Caco-2 (cell line): ENCODE measurements around the gene WDR20. TPM values are rescaled to one million over a fixed set of nuclear protein-coding genes. Genes with fewer than 3 reads are reported as not detected.

ENCODE experiments used
- BruUV-seq: library from RNA; stranded (reverse); fragments of 400-500 nt; replicated peaks from 2 replicates; lab custom pipeline; 2021; lab: Mats Ljungman, UMichigan
- CTCF ChIA-PET: fragments of 300-600 bp; sonication (Branson Sonifier 250); formaldehyde crosslinking; loops from one replicate; lab custom pipeline; 2022; ENCODE audit warnings: antibody characterized with exemption; lab: Charles Lee
- POLR2A ChIA-PET: fragments of 300-600 bp; sonication (Branson Sonifier 250); formaldehyde crosslinking; loops from one replicate; lab custom pipeline; 2022; ENCODE audit warnings: antibody characterized with exemption; lab: Charles Lee
- DNase-seq, 2 experiments: peaks; one replicate each; pipeline versions ENCODE4 v3.0.0 to v3.0.0-alpha.2; 2020 to 2022
- H3K27me3 ChIP-seq: replicated peaks from 2 replicates; pipeline ENCODE4 v1.6.0; 2011; ENCODE audit warnings: low read length; ENCODE audit not compliant: control insufficient read depth, insufficient read depth
- H3K36me3 ChIP-seq: 2 replicates; pipeline ENCODE4 v1.5.1; 2011; ENCODE audit warnings: low read length; ENCODE audit not compliant: control insufficient read depth, insufficient read depth
- H3K4me1 ChIP-seq: fragments of 250-450 bp; sonication (Bioruptor Pico); 2 replicates; pipeline ENCODE4 v1.5.1; 2020; ENCODE audit warnings: mild to moderate bottlenecking
- H3K4me3 ChIP-seq: 2 replicates; pipeline ENCODE4 v1.5.1; 2011; ENCODE audit warnings: low read depth, mild to moderate bottlenecking, control low read depth, low read length
- H3K9me3 ChIP-seq: fragments of 250-450 bp; sonication (Bioruptor Pico); 2 replicates; pipeline ENCODE4 v1.5.1; 2020; ENCODE audit warnings: mild to moderate bottlenecking, moderate library complexity
- H3K27ac Mint-ChIP-seq: one replicate; pipeline ENCODE4 v1.8.0; 2022; ENCODE audit warnings: mixed read lengths; ENCODE audit not compliant: unreplicated experiment
- H3K27me3 Mint-ChIP-seq: one replicate; pipeline ENCODE4 v1.8.0; 2022; ENCODE audit warnings: mixed read lengths; ENCODE audit not compliant: insufficient read depth, unreplicated experiment
- H3K36me3 Mint-ChIP-seq: one replicate; pipeline ENCODE4 v1.8.0; 2022; ENCODE audit warnings: mild to moderate bottlenecking, mixed read lengths; ENCODE audit not compliant: insufficient read depth, unreplicated experiment
- H3K4me1 Mint-ChIP-seq: one replicate; pipeline ENCODE4 v1.8.0; 2022; ENCODE audit warnings: low read depth, mixed read lengths; ENCODE audit not compliant: unreplicated experiment
- H3K4me3 Mint-ChIP-seq: one replicate; pipeline ENCODE4 v1.8.0; 2022; ENCODE audit warnings: mild to moderate bottlenecking, moderate library complexity, mixed read lengths; ENCODE audit not compliant: unreplicated experiment
- H3K9me3 Mint-ChIP-seq: one replicate; pipeline ENCODE4 v1.8.0; 2022; ENCODE audit warnings: mixed read lengths; ENCODE audit not compliant: unreplicated experiment
- intact Hi-C: fragments of 100-400 bp; cut with micrococcal nuclease; formaldehyde crosslinking; loops from one replicate; pipeline ENCODE4 v1.10.0; 2022; ENCODE audit not compliant: unreplicated experiment
- total RNA-seq: library from RNA; stranded (reverse); gene quantifications from 2 replicates; pipeline ENCODE4 v1.2.3, GENCODE V29; 2022
- TF ChIP-seq, protein P1 (sequence below), 2 experiments: fragments of 200-600 bp in 1 of 2; IDR thresholded peaks; 1 replicate in 1 of 2; 2 replicates in 1 of 2; pipeline versions ENCODE4 v1.5.1 to v1.8.0; 2011 to 2022; ENCODE audit warnings: antibody characterized with exemption in 1 of 2, control low read depth in 1 of 2, inconsistent platforms in 1 of 2, low read depth in 1 of 2, low read length in 1 of 2, mild to moderate bottlenecking in 1 of 2, moderate library complexity in 1 of 2; ENCODE audit not compliant: insufficient read depth in 1 of 2, severe bottlenecking in 1 of 2, unreplicated experiment in 1 of 2

WDR20 gene
- total RNA-seq, 1 experiment from 2014 or later = 32.5 TPM

DNA sequence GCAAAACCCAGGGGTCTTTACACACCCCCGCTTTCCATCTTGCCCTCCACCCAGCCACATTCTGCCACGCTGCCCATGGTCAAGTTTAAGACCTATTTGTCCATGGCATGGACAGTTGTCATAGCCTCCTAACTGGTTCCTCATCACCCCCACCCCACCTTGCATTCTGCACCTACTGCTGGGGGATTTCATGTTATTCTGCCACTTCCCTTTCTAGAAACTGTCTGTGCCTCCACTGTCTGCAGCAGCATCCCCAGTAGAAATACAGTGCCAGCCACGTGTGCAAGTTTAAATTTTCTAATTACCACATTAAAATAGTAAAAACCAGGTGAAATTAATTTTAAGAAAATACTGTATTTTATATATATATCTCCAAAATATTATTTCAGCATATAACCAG is 63.2 kb downstream of the WDR20 start:
- H3K4me3 ChIP-seq = no peak overlapping the region
- CTCF ChIA-PET = no interaction called here
- no peaks in the 10 kb centered on the region for H3K4me1 Mint-ChIP-seq
- intact Hi-C loops = no loop called here
- no peak overlapping the region for H3K27ac Mint-ChIP-seq
- no peaks in the 10 kb centered on the region for H3K27me3 Mint-ChIP-seq
- TF ChIP-seq, protein P1, sequence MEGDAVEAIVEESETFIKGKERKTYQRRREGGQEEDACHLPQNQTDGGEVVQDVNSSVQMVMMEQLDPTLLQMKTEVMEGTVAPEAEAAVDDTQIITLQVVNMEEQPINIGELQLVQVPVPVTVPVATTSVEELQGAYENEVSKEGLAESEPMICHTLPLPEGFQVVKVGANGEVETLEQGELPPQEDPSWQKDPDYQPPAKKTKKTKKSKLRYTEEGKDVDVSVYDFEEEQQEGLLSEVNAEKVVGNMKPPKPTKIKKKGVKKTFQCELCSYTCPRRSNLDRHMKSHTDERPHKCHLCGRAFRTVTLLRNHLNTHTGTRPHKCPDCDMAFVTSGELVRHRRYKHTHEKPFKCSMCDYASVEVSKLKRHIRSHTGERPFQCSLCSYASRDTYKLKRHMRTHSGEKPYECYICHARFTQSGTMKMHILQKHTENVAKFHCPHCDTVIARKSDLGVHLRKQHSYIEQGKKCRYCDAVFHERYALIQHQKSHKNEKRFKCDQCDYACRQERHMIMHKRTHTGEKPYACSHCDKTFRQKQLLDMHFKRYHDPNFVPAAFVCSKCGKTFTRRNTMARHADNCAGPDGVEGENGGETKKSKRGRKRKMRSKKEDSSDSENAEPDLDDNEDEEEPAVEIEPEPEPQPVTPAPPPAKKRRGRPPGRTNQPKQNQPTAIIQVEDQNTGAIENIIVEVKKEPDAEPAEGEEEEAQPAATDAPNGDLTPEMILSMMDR (IDR thresholded peaks at IDR 0.05; ENCODE audit: insufficient read depth in 1 of 2, low read depth in 1 of 2, low read length in 1 of 2, severe bottlenecking in 1 of 2, unreplicated experiment in 1 of 2) = no peak
- no peak for DNase-seq
- H3K9me3 ChIP-seq = no peaks in the 10 kb centered on the region
- H3K36me3 ChIP-seq = peaks cover 1% of the 10 kb centered on the region; the same call in 1 of the 2 replicates
- H3K36me3 Mint-ChIP-seq = peaks cover 45% of the 10 kb centered on the region
- H3K27me3 ChIP-seq = no peaks in the 10 kb centered on the region
- no peaks in the 10 kb centered on the region for H3K4me1 ChIP-seq
- POLR2A ChIA-PET = no interaction called here
- no TSS peak for BruUV-seq
- H3K9me3 Mint-ChIP-seq = no peaks in the 10 kb centered on the region
- H3K4me3 Mint-ChIP-seq = no peak overlapping the region

DNA sequence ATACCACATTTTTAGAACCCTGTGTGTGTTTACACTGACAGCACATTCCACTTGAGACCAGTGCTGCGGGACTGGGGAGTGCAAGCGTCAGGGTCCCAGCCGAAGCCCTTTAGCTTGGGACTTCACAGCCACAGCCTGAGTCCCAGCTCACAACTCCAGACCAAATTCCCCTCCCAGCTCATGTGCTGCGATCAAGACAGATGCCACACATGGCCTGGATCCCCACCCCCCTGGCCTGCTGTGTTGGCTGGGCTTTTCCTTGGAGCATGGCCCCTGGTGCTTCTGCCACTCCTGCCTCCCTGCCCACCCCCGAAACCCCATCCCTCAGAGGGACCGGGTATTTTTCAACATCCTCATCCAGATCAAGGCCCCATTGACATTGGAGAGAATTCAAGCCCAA is 63.7 kb downstream of the WDR20 start:
- H3K4me1 Mint-ChIP-seq = no peaks in the 10 kb centered on the region
- Histone ChIP-seq H3K9me3 (no peaks in the 10 kb centered on the region), H3K4me1 (no peaks in the 10 kb centered on the region), H3K36me3 (peaks cover 1% of the 10 kb centered on the region; the same call in 1 of the 2 replicates), H3K4me3 (no peak overlapping the region), H3K27me3 (no peaks in the 10 kb centered on the region)
- H3K4me3 Mint-ChIP-seq = no peak overlapping the region
- POLR2A ChIA-PET = no interaction called here
- TF ChIP-seq, protein P1 (IDR thresholded peaks at IDR 0.05; ENCODE audit: insufficient read depth in 1 of 2, low read depth in 1 of 2, low read length in 1 of 2, severe bottlenecking in 1 of 2, unreplicated experiment in 1 of 2) = no peak
- H3K27me3 Mint-ChIP-seq = no peaks in the 10 kb centered on the region
- BruUV-seq = no TSS peak
- no peaks in the 10 kb centered on the region for H3K9me3 Mint-ChIP-seq
- intact Hi-C loops = no loop called here
- H3K36me3 Mint-ChIP-seq = peaks cover 44% of the 10 kb centered on the region
- H3K27ac Mint-ChIP-seq = no peak overlapping the region
- CTCF ChIA-PET = no interaction called here
- DNase-seq = no peak

DNA sequence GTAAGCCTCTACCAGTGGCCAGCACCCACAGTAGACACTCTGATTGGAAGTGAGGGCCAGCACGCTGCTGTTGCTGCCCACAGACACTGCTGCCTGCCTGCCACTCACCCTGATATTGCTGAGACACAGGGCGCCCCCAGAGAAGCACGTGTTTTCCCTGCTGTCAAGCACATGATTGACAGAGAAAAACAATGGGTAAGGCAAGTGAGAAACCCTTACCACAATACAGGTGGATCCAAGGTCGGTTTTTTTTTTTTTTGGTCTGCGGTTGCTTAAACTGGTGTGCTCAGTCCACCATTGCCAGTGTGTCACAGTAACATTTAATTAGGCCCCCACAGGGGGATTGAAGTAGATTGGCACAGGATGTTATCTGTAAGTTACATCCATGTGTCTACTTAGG is 65.9 kb downstream of the WDR20 start:
- ChIA-PET POLR2A (no interaction called here), CTCF (no interaction called here)
- Histone ChIP-seq H3K4me1 (no peaks in the 10 kb centered on the region), H3K36me3 (no peaks in the 10 kb centered on the region), H3K27me3 (no peaks in the 10 kb centered on the region), H3K9me3 (no peaks in the 10 kb centered on the region), H3K4me3 (no peak overlapping the region)
- H3K9me3 Mint-ChIP-seq = no peaks in the 10 kb centered on the region
- TF ChIP-seq, protein P1 (IDR thresholded peaks at IDR 0.05; ENCODE audit: insufficient read depth in 1 of 2, low read depth in 1 of 2, low read length in 1 of 2, severe bottlenecking in 1 of 2, unreplicated experiment in 1 of 2) = no peak
- no peaks in the 10 kb centered on the region for H3K27me3 Mint-ChIP-seq
- intact Hi-C loops = loop anchor here (5.0 kb wide), 1 partner anchor 158 kb away; no protein-coding TSS in a partner anchor
- no TSS peak for BruUV-seq
- no peak overlapping the region for H3K4me3 Mint-ChIP-seq
- H3K27ac Mint-ChIP-seq = no peak overlapping the region
- peaks cover 38% of the 10 kb centered on the region for H3K36me3 Mint-ChIP-seq
- DNase-seq = no peak
- H3K4me1 Mint-ChIP-seq = no peaks in the 10 kb centered on the region
